Heart left ventricle (tissue), 16 donors: ENCODE data around the gene OR7A17. TPM values are rescaled to one million over a fixed set of nuclear protein-coding genes. Genes with fewer than 3 reads are reported as not detected.
A peak's percentile ranks its signal among the peaks of the same experiment; 100 is the strongest.

Experiments
- ATAC-seq, 4 donors: fragments of 200-7000 bp; cut with Tn5 transposase; one replicate each; pipeline ENCODE4 v1.9.1; 2020 to 2022; ENCODE audit warnings: moderate library complexity in 4 of 4, mild to moderate bottlenecking in 3 of 4, moderate number of reproducible peaks in 1 of 4
- DNase-seq, 5 donors: peaks; one replicate each; pipeline ENCODE4 v3.0.0-alpha.2; 2020
- H3K27ac ChIP-seq, 12 donors: fragments of 200-600 bp; sonication (generic) in 4 of 12; one replicate each; pipeline versions ENCODE4 v1.5.0 to v1.8.0; 2016 to 2022; ENCODE audit warnings: mild to moderate bottlenecking in 2 of 12
- H3K27me3 ChIP-seq, 9 donors: fragments of 200-600 bp; sonication (generic) in 2 of 9; one replicate each; pipeline versions ENCODE4 v1.5.1 to v1.8.0; 2016 to 2022; ENCODE audit warnings: mild to moderate bottlenecking in 3 of 9
- H3K36me3 ChIP-seq, 9 donors: fragments of 200-600 bp; sonication (generic) in 2 of 9; one replicate each; pipeline versions ENCODE4 v1.5.0 to v1.8.0; 2018 to 2022; ENCODE audit warnings: mild to moderate bottlenecking in 2 of 9
- H3K4me1 ChIP-seq, 12 donors: fragments of 200-600 bp; sonication (generic) in 4 of 12; one replicate each; pipeline versions ENCODE4 v1.5.0 to v1.8.0; 2016 to 2022; ENCODE audit warnings: mild to moderate bottlenecking in 3 of 12
- H3K4me3 ChIP-seq, 12 donors: fragments of 200-600 bp; sonication (generic) in 4 of 12; one replicate each; pipeline versions ENCODE4 v1.5.0 to v1.8.0; 2017 to 2022; ENCODE audit warnings: mild to moderate bottlenecking in 9 of 12, moderate library complexity in 4 of 12
- H3K9me3 ChIP-seq, 12 donors: fragments of 200-600 bp; sonication (generic) in 4 of 12; one replicate each; pipeline versions ENCODE4 v1.5.0 to v1.8.0; 2016 to 2022; ENCODE audit warnings: mild to moderate bottlenecking in 1 of 12
- CTCF ChIP-seq, 12 donors: fragments of 200-600 bp; sonication (generic) in 4 of 12; IDR thresholded peaks; one replicate each; pipeline versions ENCODE4 v1.5.0 to v1.8.0; 2018 to 2022; ENCODE audit warnings: antibody characterized with exemption in 12 of 12, mild to moderate bottlenecking in 5 of 12
- POLR2A ChIP-seq, 2 donors: fragments of 450-650 bp; IDR thresholded peaks; one replicate each; pipeline ENCODE4 v1.6.1; 2017; ENCODE audit warnings: antibody characterized with exemption in 2 of 2, mild to moderate bottlenecking in 2 of 2, moderate library complexity in 2 of 2
- WGBS, 4 donors: extraction: QIAGEN DNeasy Blood & Tissue Kit in 2 of 4; methylation state at CpG; one replicate each; pipeline versions ENCODE4 v1.1.5 to v1.1.7; 2013 to 2018; 5-methylcytosine and 5-hydroxymethylcytosine counted together
- intact Hi-C, 10 donors: fragments of 100-400 bp; cut with DNase I; formaldehyde crosslinking; loops; one replicate each; pipeline versions ENCODE4 v1.11.1 to v1.14.2; 2022
- polyA plus RNA-seq, 2 donors: library from polyadenylated mRNA; stranded (reverse); fragments of 200-250 nt; gene quantifications; one replicate each; pipeline ENCODE4 v1.2.3, GENCODE V29; 2013
- total RNA-seq, 9 donors: library from RNA; depleted of rRNA in 2 of 9; stranded (reverse); fragments of >200 nt in 2 of 9; fragmentation: NEBNext Ultra II Directional in 3 of 9; extraction: Animal tissue kit (Norgen Biotek cat#: 25700) in 3 of 9; gene quantifications; one replicate each; pipeline versions ENCODE4 v1.1.0 to v1.2.4, GENCODE V29; 2016 to 2023
- donor health status: ischemic (EF 13 %, LVEDD 7.1; RV severe dilation, severe dysfunction).
- donor health status: healthy with polysubstance abuse.
- donor health status: DM: no; HTN: yes; CAD: no.
- donor health status: DM: no; HTN: no; CAD: no.
- donor health status: ischemic (EF 25% LVEDD 6.9; RV normal size, moderate dysfunction).
- donor health status: ischemic (EF 25% LVEDD 5.7; RV mildly dilated, moderate dysfunction).
- donor health status: healthy.
- donor health status: DM: yes; HTN: yes; CAD: no.
- donor health status: ischemic (EF 35%, LVEDD 5.7; RV mildly dilated, moderate dysfunction).
- donor health status: nonischemic (EF 11% LVEDD 7.7; RV severe dilation, severe dysfunction).
- donor health status: DM: yes; HTN: yes; CAD: no.
- donor health status: PGD.
- donor health status: ischemic (EF 29% LVEDD 5.4; RV normal size, mild dysfunction).
- donor health status: nonischemic (EF 23%, LVEDD 6.1; RV moderate dilation, normal function).

The OR7A17 gene
- total and polyA plus RNA-seq, 11 donors: not detected

- Histone ChIP-seq H3K27me3 (peaks cover 0 to 4% (median 0%) of the 10 kb centered on the region in 9 donors), H3K4me1 (no peaks in the 10 kb centered on the region), H3K9me3 (peaks cover 0 to 9% (median 0%) of the 10 kb centered on the region in 12 donors), H3K36me3 (no peaks in the 10 kb centered on the region), H3K27ac (no peak overlapping the region), H3K4me3 (no peak overlapping the region)
- WGBS, 4 donors: 37 to 53% (median 42%) methylated on average over 2 of the region's 2 CpGs
- intact Hi-C loops: no loop called here
- DNase-seq (no peak), ATAC-seq (no peak)
- no peak for TF ChIP-seq CTCF (IDR thresholded peaks at IDR 0.05)
- no peak for TF ChIP-seq POLR2A (IDR thresholded peaks at IDR 0.05)
Observed at GRCh38 chr19:14843169-14843568, 42.8 kb downstream of the OR7A17 start.

- DNase-seq (no peak), ATAC-seq (no peak)
- TF ChIP-seq POLR2A (IDR thresholded peaks at IDR 0.05) (no peak), CTCF (IDR thresholded peaks at IDR 0.05) (no peak)
- Histone ChIP-seq H3K9me3 (peaks cover 0 to 9% (median 0%) of the 10 kb centered on the region in 12 donors), H3K27ac (no peak overlapping the region), H3K4me1 (no peaks in the 10 kb centered on the region), H3K4me3 (no peak overlapping the region), H3K36me3 (no peaks in the 10 kb centered on the region), H3K27me3 (peaks cover 0 to 6% (median 0%) of the 10 kb centered on the region in 9 donors)
- 20 to 37% (median 31%) methylated on average over 1 of the region's 1 CpG for WGBS, 4 donors
- intact Hi-C loops: no loop called here
Observed at GRCh38 chr19:14840206-14840605, 45.7 kb downstream of the OR7A17 start.

DNA sequence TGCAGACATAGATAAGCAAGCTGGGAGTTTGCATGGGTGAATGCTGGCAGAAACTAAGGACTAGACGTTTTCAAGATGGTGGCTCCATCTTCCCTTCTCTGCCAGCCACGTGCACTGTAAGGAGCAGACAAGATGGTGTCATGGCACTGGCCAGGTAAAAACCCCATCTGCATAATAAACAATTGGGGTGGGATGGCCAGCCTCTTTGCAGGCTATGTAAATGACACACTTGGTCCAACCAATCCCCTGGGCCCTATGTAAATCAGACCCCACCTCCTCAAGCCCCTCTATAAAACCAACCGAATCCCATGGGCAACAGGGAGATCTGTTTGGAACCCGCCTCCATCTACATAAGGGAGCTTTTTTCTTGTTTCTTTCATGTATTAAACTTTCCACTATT lies 48.5 kb downstream of the OR7A17 start:
- Histone ChIP-seq H3K27ac (no peak overlapping the region), H3K9me3 (peaks cover 0 to 9% (median 0%) of the 10 kb centered on the region in 12 donors), H3K36me3 (no peaks in the 10 kb centered on the region), H3K4me1 (no peaks in the 10 kb centered on the region), H3K4me3 (no peak overlapping the region), H3K27me3 (peaks cover 0 to 6% (median 0%) of the 10 kb centered on the region in 9 donors)
- 64 to 76% (median 67%) methylated on average over 4 of the region's 4 CpGs for WGBS, 4 donors
- TF ChIP-seq POLR2A (IDR thresholded peaks at IDR 0.05): no peak
- TF ChIP-seq CTCF (IDR thresholded peaks at IDR 0.05): no peak
- DNase-seq (no peak), ATAC-seq (no peak)
- intact Hi-C loops: no loop called here

DNA sequence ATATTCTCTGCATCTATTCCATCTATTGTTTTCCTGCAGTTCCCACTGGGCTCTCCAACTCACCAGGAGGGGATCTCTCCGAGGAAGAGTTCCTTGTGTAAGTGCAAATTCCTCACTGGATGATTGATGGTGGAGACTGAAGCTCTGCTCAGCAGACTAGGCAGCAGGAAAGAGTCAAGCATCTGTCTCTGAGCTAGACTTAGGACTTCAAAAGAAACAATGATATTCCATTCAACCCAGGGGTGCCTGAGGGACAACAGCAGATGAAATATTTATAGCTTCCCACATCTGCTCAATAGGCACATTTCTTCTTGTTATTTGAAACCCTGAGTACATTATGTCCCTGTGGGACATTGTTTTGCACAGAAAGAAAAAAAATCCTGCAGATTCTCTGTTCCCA lies 50.9 kb downstream of the OR7A17 start, which contains the start of the genes OR7A5 and OR7C1:
TSS of gene OR7A5 (minus strand) at position 175 of the 400 bp plus-strand sequence. CDS start 6,944 bp downstream, outside the sequence.
TSS of gene OR7C1 (minus strand) at position 175 of the 400 bp plus-strand sequence. CDS start 35,049 bp downstream, outside the sequence.
- TF ChIP-seq CTCF (IDR thresholded peaks at IDR 0.05): no peak
- TF ChIP-seq POLR2A (IDR thresholded peaks at IDR 0.05): no peak
- ATAC-seq (peak in 2 of 4 donors; percentile 32 to 45), DNase-seq (no peak)
- H3K4me3 ChIP-seq: no peak within 1 kb of the TSS
- intact Hi-C loops: no loop called here
- no peaks in the 10 kb centered on the region for H3K4me1 ChIP-seq
- peaks cover 0 to 6% (median 0%) of the 10 kb centered on the region in 9 donors for H3K27me3 ChIP-seq
- no peaks in the 10 kb centered on the region for H3K36me3 ChIP-seq
- peaks cover 0 to 9% (median 0%) of the 10 kb centered on the region in 12 donors for H3K9me3 ChIP-seq
- peak within 1 kb of the TSS in 4 of 12 donors; percentile 16 to 55 (median 23) for H3K27ac ChIP-seq
- 8 to 16% (median 11%) methylated on average over 1 of the region's 1 CpG for WGBS, 4 donors
